ENCODE results near the gene BEST2.

BEST2 gene

GRCh38 chr19:12789904-12790619 is 38.5 kb downstream of the BEST2 start:
- Histone ChIP-seq H3K27ac (ENCODE audit: low read length) (peak overlapping the region; percentile 97), H3K4me1 (ENCODE audit: low read length) (peaks cover 57% of the 10 kb centered on the region), H3K9ac (ENCODE audit: low read length) (peak overlapping the region; percentile 100)

GRCh38 chr19:12790628-12791344 is 39.2 kb downstream of the BEST2 start:
- H2AFZ ChIP-seq (ENCODE audit: low read depth, low read length), result no peak overlapping the region
- H3K9ac ChIP-seq (ENCODE audit: low read length), result peak overlapping the region; percentile 89
- peak overlapping the region; percentile 87 for H3K4me3 ChIP-seq (ENCODE audit: low read length)
- H3K4me2 ChIP-seq (ENCODE audit: low read length), result peak overlapping the region; percentile 96
- TF ChIP-seq CTCF (IDR thresholded peaks at IDR 0.05; ENCODE audit: low read depth, low read length), result no peak
- no peak for TF ChIP-seq EZH2phosphoT487 (IDR thresholded peaks at IDR 0.05; ENCODE audit: low read depth)
- H3K36me3 ChIP-seq (replicated peaks; ENCODE audit: low read depth, low read length), result peaks cover 16% of the 10 kb centered on the region
- H3K27ac ChIP-seq (ENCODE audit: low read length), result peak overlapping the region; percentile 97
- no peaks in the 10 kb centered on the region for H3K27me3 ChIP-seq (ENCODE audit: low read depth, low read length)
- peaks cover 56% of the 10 kb centered on the region for H3K4me1 ChIP-seq (ENCODE audit: low read length)
- H3K9me3 ChIP-seq (ENCODE audit: insufficient read depth, low read length), result no peaks in the 10 kb centered on the region
- H3K79me2 ChIP-seq (ENCODE audit: low read length), result peaks cover 54% of the 10 kb centered on the region
- peaks cover 4% of the 10 kb centered on the region; the same call in 1 of the 2 replicates for H4K20me1 ChIP-seq (ENCODE audit: insufficient read depth, low read length)

More at GRCh38 chr19:12789904-12790619, 38.5 kb downstream of the BEST2 start:
- TF ChIP-seq EZH2phosphoT487 (IDR thresholded peaks at IDR 0.05; ENCODE audit: low read depth) (no peak), CTCF (IDR thresholded peaks at IDR 0.05; ENCODE audit: low read depth, low read length) (no peak)
- peaks cover 16% of the 10 kb centered on the region for H3K36me3 ChIP-seq (replicated peaks; ENCODE audit: low read depth, low read length)
- H4K20me1 ChIP-seq (ENCODE audit: insufficient read depth, low read length), result peaks cover 4% of the 10 kb centered on the region; the same call in 1 of the 2 replicates
- H3K9me3 ChIP-seq (ENCODE audit: insufficient read depth, low read length), result no peaks in the 10 kb centered on the region
- peaks cover 50% of the 10 kb centered on the region for H3K79me2 ChIP-seq (ENCODE audit: low read length)
- no peak overlapping the region for H2AFZ ChIP-seq (ENCODE audit: low read depth, low read length)
- peak overlapping the region; percentile 96 for H3K4me2 ChIP-seq (ENCODE audit: low read length)
- H3K27me3 ChIP-seq (ENCODE audit: low read depth, low read length), result no peaks in the 10 kb centered on the region
- peak overlapping the region; percentile 87 for H3K4me3 ChIP-seq (ENCODE audit: low read length)

GRCh38 chr19:12791345-12792050 is 39.9 kb downstream of the BEST2 start, which contains the start of gene JUNB:
Gene JUNB (plus strand): TSS chr19:12791486. CDS start chr19:12791772, 286 bp downstream.
- H3K27ac ChIP-seq (ENCODE audit: low read length), result peak within 1 kb of the TSS; percentile 97

More at GRCh38 chr19:12791345-12792050, 39.9 kb downstream of the BEST2 start, which contains the start of gene JUNB:
- peak within 1 kb of the TSS; percentile 87 for H3K4me3 ChIP-seq (ENCODE audit: low read length)
- peaks cover 16% of the 10 kb centered on the region for H3K36me3 ChIP-seq (replicated peaks; ENCODE audit: low read depth, low read length)
- no peak within 1 kb of the TSS for H2AFZ ChIP-seq (ENCODE audit: low read depth, low read length)
- H3K79me2 ChIP-seq (ENCODE audit: low read length), result peaks cover 55% of the 10 kb centered on the region
- H3K4me2 ChIP-seq (ENCODE audit: low read length), result peak within 1 kb of the TSS; percentile 96
- no peaks in the 10 kb centered on the region for H3K9me3 ChIP-seq (ENCODE audit: insufficient read depth, low read length)
- peak within 1 kb of the TSS; percentile 98 for H3K9ac ChIP-seq (ENCODE audit: low read length)
- H3K27me3 ChIP-seq (ENCODE audit: low read depth, low read length), result no peaks in the 10 kb centered on the region
- H3K4me1 ChIP-seq (ENCODE audit: low read length), result peaks cover 56% of the 10 kb centered on the region
- H4K20me1 ChIP-seq (ENCODE audit: insufficient read depth, low read length), result peaks cover 4% of the 10 kb centered on the region; the same call in 1 of the 2 replicates
- TF ChIP-seq CTCF (IDR thresholded peaks at IDR 0.05; ENCODE audit: low read depth, low read length), result no peak
- TF ChIP-seq EZH2phosphoT487 (IDR thresholded peaks at IDR 0.05; ENCODE audit: low read depth), result no peak

Data from OCI-LY3 (cell line).